Esophagus muscularis mucosa (tissue), 3 donors: ENCODE data around the gene BPGM.

Source experiments
- CTCF ChIP-seq, 3 experiments: fragments of 200-600 bp in 2 of 3; fragments of 450-650 bp in 1 of 3; sonication (generic) in 2 of 3; IDR thresholded peaks; one replicate each; pipeline ENCODE4 v1.5.1; 2017 to 2019; ENCODE audit warnings: antibody characterized with exemption in 3 of 3, mild to moderate bottlenecking in 2 of 3, moderate library complexity in 1 of 3
- POLR2A ChIP-seq: fragments of 450-650 bp; IDR thresholded peaks from one replicate; pipeline ENCODE4 v1.6.1; 2017; ENCODE audit warnings: antibody characterized with exemption, moderate library complexity, mild to moderate bottlenecking, low read depth
- POLR2AphosphoS5 ChIP-seq, 2 donors: sonication (generic); formaldehyde crosslinking; IDR thresholded peaks; one replicate each; pipeline ENCODE4 v1.6.1; 2017; ENCODE audit warnings: antibody characterized with exemption in 2 of 2

- TF ChIP-seq CTCF (IDR thresholded peaks at IDR 0.05) (peak in 1 of 3 experiments; percentile 7), POLR2A (no peak), POLR2AphosphoS5 (IDR thresholded peaks at IDR 0.05) (peak; percentile 34 to 71)
Observed at GRCh38 chr7:134723892-134724291, 77.2 kb downstream of the BPGM start.
